Amniotic epithelial cell (primary cell): ENCODE measurements around the gene HIVEP2.
"Not testable (repeated sequence)": the region's sequence is repeated elsewhere in the genome, so short reads cannot be mapped to it uniquely, and the experiment has no call there.

ENCODE experiments used
- DNase-seq: peaks from one replicate; pipeline ENCODE4 v3.0.0-alpha.2; 2010; ENCODE audit warnings: low read depth

HIVEP2 gene

GRCh38 chr6:142945049-142945445 lies at the start of gene HIVEP2:
Gene HIVEP2 (minus strand): TSS chr6:142945176. CDS start chr6:142774738, 170,438 bp downstream.
- DNase-seq = peak; percentile 87

- DNase-seq = no peak
Measured at GRCh38 chr6:142993977-142994376, 49.0 kb upstream of the HIVEP2 start.

GRCh38 chr6:142987490-142987889 lies 42.5 kb upstream of the HIVEP2 start:
- DNase-seq = no peak

GRCh38 chr6:142985281-142985680 lies 40.3 kb upstream of the HIVEP2 start:
- peak; percentile 16 for DNase-seq

GRCh38 chr6:142984386-142984785 lies 39.4 kb upstream of the HIVEP2 start:
- DNase-seq = no peak

GRCh38 chr6:142975365-142975764 lies 30.4 kb upstream of the HIVEP2 start:
- no peak for DNase-seq

- not testable (repeated sequence) for DNase-seq
Measured at GRCh38 chr6:142970941-142971340, 26.0 kb upstream of the HIVEP2 start.

- no peak for DNase-seq
Measured at GRCh38 chr6:142968601-142969000, 23.6 kb upstream of the HIVEP2 start.

GRCh38 chr6:142966294-142966693 lies 21.3 kb upstream of the HIVEP2 start:
- DNase-seq = no peak

- no peak for DNase-seq
Measured at GRCh38 chr6:142965164-142965563, 20.2 kb upstream of the HIVEP2 start.

- no peak for DNase-seq
Measured at GRCh38 chr6:142960098-142960497, 15.1 kb upstream of the HIVEP2 start.

- DNase-seq = no peak
Measured at GRCh38 chr6:142958343-142958742, 13.4 kb upstream of the HIVEP2 start.

GRCh38 chr6:142956726-142957125 lies 11.8 kb upstream of the HIVEP2 start:
- DNase-seq = no peak

GRCh38 chr6:142954844-142955243 lies 9.9 kb upstream of the HIVEP2 start:
- no peak for DNase-seq

GRCh38 chr6:142953373-142954273 lies 8.6 kb upstream of the HIVEP2 start:
- DNase-seq = no peak

GRCh38 chr6:142952614-142953013 lies 7.6 kb upstream of the HIVEP2 start:
- DNase-seq = no peak

GRCh38 chr6:142950291-142950690 lies 5.3 kb upstream of the HIVEP2 start:
- peak; percentile 10 for DNase-seq

GRCh38 chr6:142947714-142948480 lies 2.9 kb upstream of the HIVEP2 start:
- no peak for DNase-seq

GRCh38 chr6:142946924-142947713 lies 2.1 kb upstream of the HIVEP2 start:
- DNase-seq = peak; percentile 67

- DNase-seq = peak; percentile 98
Measured at GRCh38 chr6:142946181-142946923, 1.4 kb upstream of the HIVEP2 start.

GRCh38 chr6:142945446-142946180 lies 637 bp upstream of the HIVEP2 start:
- no peak for DNase-seq
